Measurements from ENCODE around the gene ST8SIA2. TPM values are rescaled to one million over a fixed set of nuclear protein-coding genes. Genes with fewer than 3 reads are reported as not detected.

Gene ST8SIA2
- total and polyA plus RNA-seq, 4 donors: not detected

DNA sequence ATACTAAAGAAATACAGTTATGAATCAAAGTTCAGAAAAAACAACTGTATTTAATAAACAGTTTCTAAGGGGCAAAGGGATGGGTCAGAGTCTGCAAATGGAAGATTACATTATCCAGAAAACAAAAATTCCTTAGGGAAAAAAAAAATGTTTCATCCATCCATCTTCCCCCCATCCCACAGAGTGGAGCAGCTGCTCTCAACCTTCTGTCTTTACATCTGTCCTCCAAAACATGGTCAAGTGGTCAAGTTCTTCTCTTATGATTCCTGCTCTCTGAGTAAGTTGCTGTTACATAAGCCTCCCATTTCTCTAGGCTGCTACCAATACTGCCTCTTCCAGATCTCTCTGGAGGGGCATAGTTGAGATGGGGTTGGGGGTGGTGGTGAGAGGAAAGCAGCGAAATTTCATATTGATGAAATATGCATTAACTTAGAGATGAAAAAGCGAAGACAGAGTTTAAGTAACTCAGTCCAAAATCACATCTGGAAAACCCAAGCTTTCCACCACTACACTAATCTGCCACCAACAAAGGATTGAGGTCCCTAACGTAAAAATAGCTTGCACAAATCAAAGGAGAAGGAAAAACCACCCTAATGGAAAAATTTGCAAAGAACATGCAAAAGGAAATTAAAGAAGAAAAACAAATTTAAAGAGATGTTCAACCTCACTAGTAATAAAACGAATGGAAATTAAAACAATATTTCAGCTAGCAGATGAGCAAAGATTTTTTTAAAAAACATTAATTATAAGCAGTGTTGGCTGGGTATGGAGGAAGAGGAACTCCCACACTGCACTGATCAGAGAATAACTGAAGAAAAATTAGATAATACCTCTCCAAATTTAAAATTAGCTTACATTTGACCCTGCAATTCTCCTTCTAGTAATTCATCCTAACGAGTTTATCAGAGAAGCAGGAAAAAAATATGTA is 109.5 kb downstream of the ST8SIA2 start (continued):
- TF ChIP-seq HNF4G (IDR thresholded peaks at IDR 0.05) (no peak), YY1 (IDR thresholded peaks at IDR 0.05) (no peak)
- TF ChIP-seq, protein P1, sequence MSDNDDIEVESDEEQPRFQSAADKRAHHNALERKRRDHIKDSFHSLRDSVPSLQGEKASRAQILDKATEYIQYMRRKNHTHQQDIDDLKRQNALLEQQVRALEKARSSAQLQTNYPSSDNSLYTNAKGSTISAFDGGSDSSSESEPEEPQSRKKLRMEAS (IDR thresholded peaks at IDR 0.05): no peak

GRCh38 chr15:92503889-92504288 is 110.2 kb downstream of the ST8SIA2 start:
- TF ChIP-seq RXRA (IDR thresholded peaks at IDR 0.05) (no peak), NR2F2 (IDR thresholded peaks at IDR 0.05) (no peak), HNF4A (conservative IDR thresholded peaks at IDR 0.05) (no peak), GABPA (IDR thresholded peaks at IDR 0.05 in 1 of 2, conservative IDR thresholded peaks at IDR 0.05 in 1 of 2) (no peak), HNF4G (IDR thresholded peaks at IDR 0.05) (no peak), TAF1 (conservative IDR thresholded peaks at IDR 0.05) (no peak), EGR1 (IDR thresholded peaks at IDR 0.05; ENCODE audit: low read depth in 2 of 2) (no peak), JUND (IDR thresholded peaks at IDR 0.05) (no peak), FOXA2 (IDR thresholded peaks at IDR 0.05) (no peak), SP1 (IDR thresholded peaks at IDR 0.05) (no peak), YY1 (IDR thresholded peaks at IDR 0.05) (no peak)
- TF ChIP-seq, protein P1 (IDR thresholded peaks at IDR 0.05): no peak

GRCh38 chr15:92505611-92506010 is 111.9 kb downstream of the ST8SIA2 start:
- no peak for DNase-seq (ENCODE audit: low spot score)
- WGBS: 42% methylated on average over 1 of the region's 1 CpG
- TF ChIP-seq, protein P2, sequence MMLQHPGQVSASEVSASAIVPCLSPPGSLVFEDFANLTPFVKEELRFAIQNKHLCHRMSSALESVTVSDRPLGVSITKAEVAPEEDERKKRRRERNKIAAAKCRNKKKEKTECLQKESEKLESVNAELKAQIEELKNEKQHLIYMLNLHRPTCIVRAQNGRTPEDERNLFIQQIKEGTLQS (IDR thresholded peaks at IDR 0.05): no peak
- TF ChIP-seq FOXA1 (IDR thresholded peaks at IDR 0.05) (no peak), ZBTB33 (IDR thresholded peaks at IDR 0.05) (no peak), SP1 (IDR thresholded peaks at IDR 0.05) (no peak)
- TF ChIP-seq, protein P1 (IDR thresholded peaks at IDR 0.05): no peak
- Histone ChIP-seq H3K36me3 (ENCODE audit: control insufficient read depth in 4 of 4, insufficient read depth in 3 of 4, low read depth in 1 of 4, low read length in 3 of 4) (no peaks in the 10 kb centered on the region), H3K27me3 (ENCODE audit: control insufficient read depth in 4 of 4, insufficient read depth in 4 of 4, low read length in 3 of 4) (peaks cover 0 to under 1% (median 0%) of the 10 kb centered on the region in 4 donors), H3K27ac (ENCODE audit: low read depth in 1 of 2, low read length in 2 of 2) (no peak overlapping the region), H3K4me1 (ENCODE audit: control insufficient read depth in 4 of 4, insufficient read depth in 4 of 4, low read length in 3 of 4) (no peaks in the 10 kb centered on the region), H3K4me3 (ENCODE audit: low read depth in 1 of 3, low read length in 3 of 3) (no peak overlapping the region), H3K9ac (ENCODE audit: low read depth in 1 of 2, low read length in 2 of 2) (no peak overlapping the region), H3K9me3 (ENCODE audit: control insufficient read depth in 4 of 4, low read length in 3 of 4) (peaks cover 0 to 3% (median under 1%) of the 10 kb centered on the region in 4 donors)

More at GRCh38 chr15:92503889-92504288, 110.2 kb downstream of the ST8SIA2 start:
- no peaks in the 10 kb centered on the region for H3K36me3 ChIP-seq (ENCODE audit: control insufficient read depth in 4 of 4, insufficient read depth in 3 of 4, low read depth in 1 of 4, low read length in 3 of 4)
- H3K9ac ChIP-seq (ENCODE audit: low read depth in 1 of 2, low read length in 2 of 2): no peak overlapping the region
- no peaks in the 10 kb centered on the region for H3K4me1 ChIP-seq (ENCODE audit: control insufficient read depth in 4 of 4, insufficient read depth in 4 of 4, low read length in 3 of 4)
- no peak for DNase-seq (ENCODE audit: low spot score)
- no peak overlapping the region for H3K27ac ChIP-seq (ENCODE audit: low read depth in 1 of 2, low read length in 2 of 2)
- H3K4me3 ChIP-seq (ENCODE audit: low read depth in 1 of 3, low read length in 3 of 3): no peak overlapping the region
- peaks cover 0 to 3% (median under 1%) of the 10 kb centered on the region in 4 donors for H3K9me3 ChIP-seq (ENCODE audit: control insufficient read depth in 4 of 4, low read length in 3 of 4)
- H3K27me3 ChIP-seq (ENCODE audit: control insufficient read depth in 4 of 4, insufficient read depth in 4 of 4, low read length in 3 of 4): peaks cover 0 to 6% (median 0%) of the 10 kb centered on the region in 4 donors
- 47% methylated on average over 4 of the region's 4 CpGs for WGBS
